Adipocyte (in vitro differentiated cells): ENCODE data around the gene SHISA7.
A peak's percentile ranks its signal among the peaks of the same experiment; 100 is the strongest.

Experiments
- DNase-seq: peaks from one replicate; pipeline ENCODE4 v3.0.0-alpha.2; 2015; ENCODE audit warnings: low read depth
- H3K27me3 ChIP-seq: replicated peaks from 2 replicates; pipeline ENCODE4 v1.7.0; 2013; ENCODE audit warnings: mild to moderate bottlenecking, low read length, moderate library complexity; ENCODE audit not compliant: control insufficient read depth, insufficient read depth
- H3K36me3 ChIP-seq: 2 replicates; pipeline ENCODE4 v1.7.0; 2013; ENCODE audit warnings: low read length, mild to moderate bottlenecking, moderate library complexity; ENCODE audit not compliant: control insufficient read depth, insufficient read depth, severe bottlenecking
- H3K4me1 ChIP-seq: 2 replicates; pipeline ENCODE4 v1.7.0; 2013; ENCODE audit warnings: mild to moderate bottlenecking, low read length, moderate library complexity; ENCODE audit not compliant: control insufficient read depth, insufficient read depth
- H3K4me3 ChIP-seq: 2 replicates; pipeline ENCODE4 v1.7.0; 2013; ENCODE audit warnings: mild to moderate bottlenecking, low read length, moderate library complexity
- H3K9ac ChIP-seq: 2 replicates; pipeline ENCODE4 v1.7.0; 2013; ENCODE audit warnings: mild to moderate bottlenecking, low read length, moderate library complexity
- H3K9me3 ChIP-seq: 2 replicates; pipeline ENCODE4 v1.7.0; 2013; ENCODE audit warnings: mild to moderate bottlenecking, low read length, moderate library complexity; ENCODE audit not compliant: control insufficient read depth

The SHISA7 gene

GRCh38 chr19:55466241-55466614 lies 23.1 kb upstream of the SHISA7 start:
- no peaks in the 10 kb centered on the region for H3K36me3 ChIP-seq

GRCh38 chr19:55465460-55466240 lies 22.6 kb upstream of the SHISA7 start:
- H3K4me1 ChIP-seq, result peaks cover 17% of the 10 kb centered on the region
- no peaks in the 10 kb centered on the region for H3K36me3 ChIP-seq
- no peak overlapping the region for H3K4me3 ChIP-seq
- no peak for DNase-seq
- H3K27me3 ChIP-seq, result no peaks in the 10 kb centered on the region
- no peak overlapping the region for H3K9ac ChIP-seq
- no peaks in the 10 kb centered on the region for H3K9me3 ChIP-seq

More at GRCh38 chr19:55466241-55466614, 23.1 kb upstream of the SHISA7 start:
- Histone ChIP-seq H3K4me1 (peaks cover 15% of the 10 kb centered on the region), H3K27me3 (no peaks in the 10 kb centered on the region), H3K9me3 (no peaks in the 10 kb centered on the region), H3K9ac (no peak overlapping the region), H3K4me3 (no peak overlapping the region)
- no peak for DNase-seq

GRCh38 chr19:55464662-55465054 lies 21.6 kb upstream of the SHISA7 start, which contains the start of gene C19orf85:
Gene C19orf85, minus strand, starts transcription at chr19:55464751. Its CDS starts 197 bp downstream, at chr19:55464554.
- no peaks in the 10 kb centered on the region for H3K27me3 ChIP-seq
- no peaks in the 10 kb centered on the region for H3K36me3 ChIP-seq
- no peak within 1 kb of the TSS for H3K9ac ChIP-seq
- DNase-seq, result no peak
- peaks cover 27% of the 10 kb centered on the region for H3K4me1 ChIP-seq
- H3K4me3 ChIP-seq, result no peak within 1 kb of the TSS
- no peaks in the 10 kb centered on the region for H3K9me3 ChIP-seq

- H3K4me1 ChIP-seq, result peaks cover 29% of the 10 kb centered on the region
- H3K9me3 ChIP-seq, result no peaks in the 10 kb centered on the region
These were observed 21.1 kb upstream of the SHISA7 start for GRCh38 chr19:55464039-55464661.

GRCh38 chr19:55463583-55464031 lies 20.5 kb upstream of the SHISA7 start:
- H3K4me1 ChIP-seq, result peaks cover 29% of the 10 kb centered on the region
- DNase-seq, result no peak
- H3K9me3 ChIP-seq, result no peaks in the 10 kb centered on the region
- H3K9ac ChIP-seq, result no peak overlapping the region
- H3K27me3 ChIP-seq, result no peaks in the 10 kb centered on the region
- H3K4me3 ChIP-seq, result no peak overlapping the region
- no peaks in the 10 kb centered on the region for H3K36me3 ChIP-seq

More at GRCh38 chr19:55464039-55464661, 21.1 kb upstream of the SHISA7 start:
- Histone ChIP-seq H3K27me3 (no peaks in the 10 kb centered on the region), H3K9ac (no peak overlapping the region), H3K36me3 (no peaks in the 10 kb centered on the region), H3K4me3 (no peak overlapping the region)
- no peak for DNase-seq

- no peaks in the 10 kb centered on the region for H3K27me3 ChIP-seq
These were observed 19.6 kb upstream of the SHISA7 start for GRCh38 chr19:55462722-55463121.

GRCh38 chr19:55461974-55462626 lies 19.0 kb upstream of the SHISA7 start:
- Histone ChIP-seq H3K4me3 (peak overlapping the region; percentile 98), H3K27me3 (no peaks in the 10 kb centered on the region), H3K9ac (peak overlapping the region; percentile 87), H3K9me3 (no peaks in the 10 kb centered on the region), H3K4me1 (peaks cover 21% of the 10 kb centered on the region), H3K36me3 (no peaks in the 10 kb centered on the region)
- DNase-seq, result no peak

More at GRCh38 chr19:55462722-55463121, 19.6 kb upstream of the SHISA7 start:
- Histone ChIP-seq H3K4me1 (peaks cover 26% of the 10 kb centered on the region), H3K4me3 (no peak overlapping the region), H3K36me3 (no peaks in the 10 kb centered on the region), H3K9ac (no peak overlapping the region), H3K9me3 (no peaks in the 10 kb centered on the region)
- DNase-seq, result no peak

GRCh38 chr19:55461259-55461973 lies 18.3 kb upstream of the SHISA7 start, which contains the start of gene ISOC2:
Gene ISOC2, minus strand, starts transcription at chr19:55461642. Its CDS starts 5,156 bp downstream, at chr19:55456486.
- Histone ChIP-seq H3K4me1 (peaks cover 21% of the 10 kb centered on the region), H3K9ac (peak within 1 kb of the TSS; percentile 97), H3K9me3 (no peaks in the 10 kb centered on the region), H3K27me3 (no peaks in the 10 kb centered on the region), H3K4me3 (peak within 1 kb of the TSS; percentile 98), H3K36me3 (no peaks in the 10 kb centered on the region)
- DNase-seq, result peak; percentile 100

GRCh38 chr19:55460670-55461258 lies 17.7 kb upstream of the SHISA7 start:
- Histone ChIP-seq H3K36me3 (no peaks in the 10 kb centered on the region), H3K9me3 (no peaks in the 10 kb centered on the region), H3K4me3 (peak overlapping the region; percentile 98), H3K9ac (peak overlapping the region; percentile 97), H3K27me3 (no peaks in the 10 kb centered on the region), H3K4me1 (peaks cover 21% of the 10 kb centered on the region)
- DNase-seq, result peak; percentile 89

- DNase-seq, result peak; percentile 56
- peaks cover 4% of the 10 kb centered on the region for H3K36me3 ChIP-seq
- peaks cover 21% of the 10 kb centered on the region for H3K4me1 ChIP-seq
- H3K4me3 ChIP-seq, result peak overlapping the region; percentile 98
- H3K9ac ChIP-seq, result peak overlapping the region; percentile 83
- H3K9me3 ChIP-seq, result no peaks in the 10 kb centered on the region
- H3K27me3 ChIP-seq, result no peaks in the 10 kb centered on the region
These were observed 17.0 kb upstream of the SHISA7 start for GRCh38 chr19:55459950-55460657.
